ENCODE results near the gene RASSF8. TPM values are rescaled to one million over a fixed set of nuclear protein-coding genes. Genes with fewer than 3 reads are reported as not detected.

The RASSF8 gene
- total RNA-seq, 4 donors from 2014 or later: 93.2 to 127 (median 111) TPM

- H3K27me3 ChIP-seq: no peaks in the 10 kb centered on the region
- peak overlapping the region; percentile 44 to 80 (median 66) for H3K27ac ChIP-seq
- peaks cover 12 to 88% (median 23%) of the 10 kb centered on the region in 3 donors for H3K4me1 ChIP-seq
- H3K4me3 ChIP-seq: no peak overlapping the region
- H3K36me3 ChIP-seq: no peaks in the 10 kb centered on the region
- TF ChIP-seq CTCF (IDR thresholded peaks at IDR 0.05) (peak; percentile 16 to 46 (median 32)), POLR2A (IDR thresholded peaks at IDR 0.05) (no peak)
- ATAC-seq: peak; percentile 58
- H3K9me3 ChIP-seq: no peaks in the 10 kb centered on the region
- WGBS, 2 donors (ENCODE audit: low coverage in 1 of 2): 44 to 61% methylated on average over 4 to 5 of the region's 5 CpGs
These were observed 12.6 kb downstream of the RASSF8 start for GRCh38 chr12:25970916-25971653.

DNA sequence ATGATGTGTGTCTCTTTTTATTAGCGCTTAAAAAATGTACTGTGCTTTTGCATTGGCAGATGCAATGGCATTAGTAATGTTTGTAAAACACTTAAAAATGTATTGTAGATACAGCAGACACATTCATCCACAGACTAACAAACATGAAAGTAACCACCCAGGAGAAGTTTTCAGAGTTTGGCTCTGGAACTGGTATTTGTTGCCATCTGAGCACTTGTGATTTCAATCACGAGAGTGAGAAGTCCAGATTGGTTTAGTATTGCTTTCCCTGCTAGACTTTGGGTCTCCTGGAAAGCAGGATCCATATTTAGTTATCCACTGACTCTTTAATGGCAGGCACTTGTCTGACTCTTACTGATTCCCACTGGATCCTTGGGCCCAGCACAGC, 13.2 kb downstream of the RASSF8 start:
- ATAC-seq: no peak
- no peak for TF ChIP-seq EP300 (IDR thresholded peaks at IDR 0.05)
- TF ChIP-seq CTCF (IDR thresholded peaks at IDR 0.05): no peak
- no peaks in the 10 kb centered on the region for H3K27me3 ChIP-seq
- WGBS, 2 donors (ENCODE audit: low coverage in 1 of 2): 22 to 44% methylated on average over 1 to 2 of the region's 2 CpGs
- peak overlapping the region; percentile 44 to 80 (median 66) for H3K27ac ChIP-seq
- no peaks in the 10 kb centered on the region for H3K36me3 ChIP-seq
- no peaks in the 10 kb centered on the region for H3K9me3 ChIP-seq
- peaks cover 15 to 93% (median 23%) of the 10 kb centered on the region in 3 donors for H3K4me1 ChIP-seq
- no peak overlapping the region for H3K4me3 ChIP-seq

DNA sequence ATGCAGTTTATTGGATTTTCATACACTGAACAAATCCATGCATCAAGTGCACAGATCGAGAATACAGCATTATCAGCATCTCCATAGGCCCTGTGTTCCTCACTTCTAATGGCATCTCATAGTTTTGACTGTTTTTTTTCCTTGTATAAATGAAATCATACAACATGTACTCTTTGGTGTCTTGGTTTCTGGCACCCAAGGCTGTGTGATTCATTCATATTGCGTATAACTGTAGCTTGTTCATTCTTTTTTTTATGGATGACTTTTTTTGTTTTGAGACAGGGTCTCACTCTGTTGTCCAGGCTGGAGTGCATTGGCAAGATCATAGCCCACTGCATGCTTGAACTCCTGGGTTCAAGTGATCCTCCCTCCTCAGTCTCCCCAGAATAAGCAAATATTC, 14.3 kb downstream of the RASSF8 start:
- H3K9me3 ChIP-seq: no peaks in the 10 kb centered on the region
- no peak for ATAC-seq
- H3K4me3 ChIP-seq: no peak overlapping the region
- H3K27me3 ChIP-seq: no peaks in the 10 kb centered on the region
- no peak overlapping the region for H3K27ac ChIP-seq
- peaks cover 15 to 99% (median 24%) of the 10 kb centered on the region in 3 donors for H3K4me1 ChIP-seq
- TF ChIP-seq POLR2AphosphoS5 (IDR thresholded peaks at IDR 0.05): peak; percentile 12
- no peak for TF ChIP-seq EP300 (IDR thresholded peaks at IDR 0.05)
- H3K36me3 ChIP-seq: no peaks in the 10 kb centered on the region
- 56 to 79% methylated on average over 2 of the region's 2 CpGs for WGBS, 2 donors (ENCODE audit: low coverage in 1 of 2)

GRCh38 chr12:25975179-25975578, 16.7 kb downstream of the RASSF8 start:
- H3K27ac ChIP-seq: no peak overlapping the region
- no peaks in the 10 kb centered on the region for H3K36me3 ChIP-seq
- no peak overlapping the region for H3K4me3 ChIP-seq
- H3K9me3 ChIP-seq: no peaks in the 10 kb centered on the region
- H3K4me1 ChIP-seq: peaks cover 19 to 93% (median 27%) of the 10 kb centered on the region in 3 donors
- TF ChIP-seq CTCF (IDR thresholded peaks at IDR 0.05) (no peak), POLR2AphosphoS5 (IDR thresholded peaks at IDR 0.05) (no peak)
- ATAC-seq: no peak
- 86 to 92% methylated on average over 2 to 3 of the region's 3 CpGs for WGBS, 2 donors (ENCODE audit: low coverage in 1 of 2)
- H3K27me3 ChIP-seq: no peaks in the 10 kb centered on the region

- ATAC-seq: no peak
- no peak overlapping the region for H3K4me3 ChIP-seq
These were observed 17.2 kb downstream of the RASSF8 start for GRCh38 chr12:25975682-25976081.

More at GRCh38 chr12:25975682-25976081, 17.2 kb downstream of the RASSF8 start:
- no peaks in the 10 kb centered on the region for H3K27me3 ChIP-seq
- no peak for TF ChIP-seq EP300 (IDR thresholded peaks at IDR 0.05)
- TF ChIP-seq POLR2AphosphoS5 (IDR thresholded peaks at IDR 0.05): no peak
- no peak for TF ChIP-seq CTCF (IDR thresholded peaks at IDR 0.05)
- 83 to 91% methylated on average over 1 of the region's 2 CpGs for WGBS, 2 donors (ENCODE audit: low coverage in 1 of 2)
- no peaks in the 10 kb centered on the region for H3K36me3 ChIP-seq
- H3K27ac ChIP-seq: peak overlapping the region in 1 of 4 donors; percentile 21
- no peaks in the 10 kb centered on the region for H3K9me3 ChIP-seq
- H3K4me1 ChIP-seq: peaks cover 14 to 90% (median 26%) of the 10 kb centered on the region in 3 donors
